ENCODE data around the gene LSM4. TPM values are rescaled to one million over a fixed set of nuclear protein-coding genes. Genes with fewer than 3 reads are reported as not detected.

Gene LSM4
- total RNA-seq, 1 donor from 2014 or later, result 103 TPM

GRCh38 chr19:18286973-18287635 lies 35.8 kb downstream of the LSM4 start:
- DNase-seq (no peak), ATAC-seq (ENCODE audit: poor library complexity) (no peak)
- intact Hi-C loops (cut with DNase I), result no loop called here

GRCh38 chr19:18284712-18285360 lies 38.0 kb downstream of the LSM4 start:
- DNase-seq (no peak), ATAC-seq (ENCODE audit: poor library complexity) (no peak)
- intact Hi-C loops (cut with DNase I), result no loop called here

- DNase-seq, result no peak
- no peak for ATAC-seq (ENCODE audit: poor library complexity)
- intact Hi-C loops (cut with DNase I), result no loop called here
Observed at GRCh38 chr19:18283338-18283737, 39.5 kb downstream of the LSM4 start.

GRCh38 chr19:18282788-18283141 lies 40.1 kb downstream of the LSM4 start:
- no peak for ATAC-seq (ENCODE audit: poor library complexity)
- intact Hi-C loops (cut with DNase I), result no loop called here
- no peak for DNase-seq

DNA sequence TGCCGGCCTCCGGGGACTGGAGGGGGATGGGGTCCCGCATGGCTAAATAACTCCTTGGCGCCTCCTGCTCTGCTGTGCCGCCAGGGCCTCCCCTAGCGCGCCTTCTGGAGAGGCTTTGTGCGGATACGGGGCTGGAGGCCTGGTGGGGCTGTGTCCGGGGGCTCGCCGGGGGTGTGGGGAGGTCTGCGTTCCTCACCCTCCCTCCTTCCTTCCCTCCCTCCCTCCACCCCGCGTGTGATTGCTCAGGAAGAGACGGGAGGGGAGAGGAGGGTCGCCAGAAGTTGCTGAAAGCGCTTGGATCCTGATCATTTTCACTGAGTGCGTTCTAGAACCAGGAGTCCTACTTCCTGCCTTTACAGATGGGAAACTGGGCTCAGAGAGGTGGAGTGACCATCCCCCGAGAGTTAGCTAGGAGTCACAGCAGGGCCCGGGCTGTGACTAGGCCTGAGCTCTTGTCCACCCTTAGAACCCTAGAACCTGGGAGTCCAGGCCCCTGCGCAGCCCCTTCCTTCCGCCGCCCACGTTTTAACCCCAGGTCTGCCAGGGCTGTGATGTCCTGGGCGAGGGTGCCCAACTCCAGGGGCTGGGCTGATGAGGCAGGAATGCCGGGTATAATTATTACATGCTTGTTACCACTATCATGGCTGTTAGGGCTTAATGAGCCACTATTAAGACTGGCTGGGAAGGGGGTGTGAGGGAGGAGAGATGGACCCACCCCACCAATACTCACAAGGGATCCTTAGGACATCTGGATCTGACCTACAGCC lies 40.7 kb downstream of the LSM4 start:
- intact Hi-C loops (cut with DNase I), result no loop called here
- peak; percentile 72 for DNase-seq
- ATAC-seq (ENCODE audit: poor library complexity), result peak; percentile 3

GRCh38 chr19:18281082-18282020 lies 41.5 kb downstream of the LSM4 start, which contains the start of gene JUND:
Gene JUND (minus strand): TSS chr19:18281622. CDS start chr19:18281484, 138 bp downstream.
- ATAC-seq (ENCODE audit: poor library complexity) (peak; percentile 84), DNase-seq (peak; percentile 99)
- intact Hi-C loops (cut with DNase I), result loop anchor here (1.0 kb wide), 1 partner anchor 42 kb away; the partner anchor contains the start of gene LSM4

- ATAC-seq (ENCODE audit: poor library complexity) (peak; percentile 56), DNase-seq (peak; percentile 89)
- intact Hi-C loops (cut with DNase I), result loop anchor here (1.0 kb wide), 1 partner anchor 43 kb away; the partner anchor contains the start of gene LSM4
Observed at GRCh38 chr19:18280247-18281081, 42.4 kb downstream of the LSM4 start.

DNA sequence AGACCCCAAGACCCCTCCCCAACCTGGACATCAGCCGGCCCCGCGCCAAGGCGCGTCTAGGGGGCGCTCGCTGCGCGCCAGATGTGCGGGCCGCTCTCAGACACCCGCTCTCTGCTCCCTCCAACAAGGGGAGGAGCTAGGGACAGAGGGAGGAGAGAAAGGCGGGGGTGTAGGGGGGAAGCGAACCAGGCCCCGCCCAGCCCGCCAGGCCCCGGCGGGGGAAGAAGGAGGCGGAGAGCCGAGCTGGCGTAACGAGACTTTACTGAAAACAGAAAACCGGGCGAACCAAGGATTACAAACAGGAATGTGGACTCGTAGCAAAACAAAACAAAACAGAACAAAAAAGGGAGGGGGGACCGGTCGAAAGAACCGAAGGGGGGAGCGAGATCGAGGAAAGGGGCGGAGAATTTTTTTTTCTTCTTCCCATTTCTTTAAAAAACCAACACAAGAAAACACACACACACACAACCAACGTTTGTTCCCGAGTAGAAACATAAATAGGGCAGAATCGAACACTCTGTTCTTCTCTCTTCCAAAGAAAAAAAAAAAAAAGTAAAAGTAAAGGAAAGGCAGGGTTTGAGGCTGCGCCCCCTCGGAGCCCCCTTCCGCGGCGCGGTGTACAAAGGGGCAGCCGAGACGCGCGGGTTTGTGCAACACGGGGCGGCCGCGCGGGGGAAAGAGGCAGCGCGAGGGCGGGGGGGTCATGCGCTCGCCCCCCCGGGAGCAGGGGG lies 43.2 kb downstream of the LSM4 start:
- peak; percentile 77 for ATAC-seq (ENCODE audit: poor library complexity)
- DNase-seq, result peak; percentile 93
- intact Hi-C loops (cut with DNase I), result loop anchor here (5.0 kb wide), 1 partner anchor 133 kb away; no protein-coding TSS in a partner anchor

DNA sequence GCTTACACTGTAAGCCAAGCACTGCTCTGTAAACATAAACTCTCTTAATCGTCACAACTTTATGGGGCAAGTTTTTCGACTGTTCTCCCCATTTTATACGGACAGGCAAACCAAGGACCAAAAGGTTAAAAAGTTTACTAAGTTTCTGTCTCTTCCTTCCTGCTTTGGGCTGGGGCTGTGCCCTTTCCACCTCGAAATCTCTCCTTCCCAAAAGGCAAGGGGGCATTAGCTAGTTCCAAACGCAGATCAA lies 43.7 kb downstream of the LSM4 start:
- intact Hi-C loops (cut with DNase I), result loop anchor here (5.0 kb wide), 1 partner anchor 133 kb away; no protein-coding TSS in a partner anchor
- ATAC-seq (ENCODE audit: poor library complexity) (no peak), DNase-seq (no peak)

GRCh38 chr19:18278521-18279265 lies 44.2 kb downstream of the LSM4 start:
- ATAC-seq (ENCODE audit: poor library complexity), result no peak
- DNase-seq, result no peak
- intact Hi-C loops (cut with DNase I), result loop anchor here (5.0 kb wide), 1 partner anchor 134 kb away; no protein-coding TSS in a partner anchor

- DNase-seq, result peak; percentile 92
- intact Hi-C loops (cut with DNase I), result loop anchor here (5.0 kb wide), 1 partner anchor 137 kb away; no protein-coding TSS in a partner anchor
- peak; percentile 86 for ATAC-seq (ENCODE audit: poor library complexity)
Observed at GRCh38 chr19:18274781-18275356, 48.0 kb downstream of the LSM4 start.

GRCh38 chr19:18274219-18274780 lies 48.6 kb downstream of the LSM4 start, which contains the start of gene IQCN:
Gene IQCN (minus strand): TSS chr19:18274452. CDS start chr19:18269478, 4,974 bp downstream.
- DNase-seq, result no peak
- peak; percentile 2 for ATAC-seq (ENCODE audit: poor library complexity)
- intact Hi-C loops (cut with DNase I), result no loop called here

DNA sequence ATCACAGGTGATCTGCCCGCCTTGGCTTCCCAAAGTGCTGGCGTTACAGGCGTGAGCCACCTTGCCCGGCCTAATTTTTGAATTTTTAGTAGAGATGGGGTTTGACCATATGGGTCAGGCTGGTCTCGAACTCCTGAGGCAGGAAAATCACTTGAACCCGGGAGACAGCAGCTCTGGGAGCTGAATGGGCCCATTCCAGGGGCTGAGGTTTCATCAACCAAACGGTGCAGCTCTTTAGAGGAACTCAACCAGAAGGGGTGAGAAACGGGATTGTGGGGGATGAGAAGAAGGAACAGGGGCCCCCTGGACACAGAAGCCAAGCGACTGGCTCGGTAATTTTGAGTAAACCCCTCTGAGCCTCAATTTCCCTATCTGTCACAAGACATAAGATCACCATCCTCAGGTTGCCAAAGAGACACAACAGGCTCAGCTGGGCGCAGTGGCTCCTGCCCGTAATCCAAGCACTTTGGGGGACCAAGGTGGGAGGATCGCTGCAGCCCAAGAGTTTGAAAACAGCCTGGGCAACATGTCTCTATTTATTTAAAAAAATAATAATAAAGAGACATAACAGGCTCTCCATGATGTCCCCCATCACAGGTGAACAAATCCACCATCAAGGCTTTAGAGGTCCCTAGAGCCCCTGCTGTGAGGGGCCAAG lies 49.2 kb downstream of the LSM4 start:
- intact Hi-C loops (cut with DNase I), result no loop called here
- no peak for ATAC-seq (ENCODE audit: poor library complexity)
- no peak for DNase-seq

DNA sequence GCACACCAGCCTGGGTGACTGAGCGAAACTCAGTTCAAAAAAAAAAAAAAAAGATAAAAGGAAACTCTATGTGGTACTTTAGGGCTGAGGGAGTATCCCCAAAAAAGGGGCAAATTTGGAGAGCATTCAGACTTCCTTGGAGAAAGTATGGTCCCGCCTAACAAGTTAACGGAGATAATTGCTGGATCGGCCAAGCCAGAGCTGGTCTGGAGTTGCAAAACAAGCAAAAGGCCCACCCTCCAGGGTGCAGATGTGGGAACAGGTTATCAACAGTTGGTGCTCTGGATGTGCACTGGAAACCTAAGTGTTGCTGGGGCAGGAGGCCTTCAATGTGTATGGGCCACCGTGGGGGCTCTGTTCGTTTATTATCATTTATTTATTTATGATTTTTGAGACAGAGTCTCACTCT lies 51.4 kb downstream of the LSM4 start:
- no peak for DNase-seq
- intact Hi-C loops (cut with DNase I), result no loop called here
- ATAC-seq (ENCODE audit: poor library complexity), result no peak

GRCh38 chr19:18270326-18270725 lies 52.5 kb downstream of the LSM4 start:
- DNase-seq (no peak), ATAC-seq (ENCODE audit: poor library complexity) (no peak)
- intact Hi-C loops (cut with DNase I), result no loop called here

Measured in Right ventricle myocardium superior (tissue), 1 donor.